CD4-positive, alpha-beta T cell treated with Interleukin-1 beta for 1 hour (primary cell): ENCODE data around the gene TTYH3.

Experiments
- DNase-seq, 2 donors: peaks; one replicate each; pipeline ENCODE4 v3.0.0-alpha.2; 2020 to 2022

Gene TTYH3

DNA sequence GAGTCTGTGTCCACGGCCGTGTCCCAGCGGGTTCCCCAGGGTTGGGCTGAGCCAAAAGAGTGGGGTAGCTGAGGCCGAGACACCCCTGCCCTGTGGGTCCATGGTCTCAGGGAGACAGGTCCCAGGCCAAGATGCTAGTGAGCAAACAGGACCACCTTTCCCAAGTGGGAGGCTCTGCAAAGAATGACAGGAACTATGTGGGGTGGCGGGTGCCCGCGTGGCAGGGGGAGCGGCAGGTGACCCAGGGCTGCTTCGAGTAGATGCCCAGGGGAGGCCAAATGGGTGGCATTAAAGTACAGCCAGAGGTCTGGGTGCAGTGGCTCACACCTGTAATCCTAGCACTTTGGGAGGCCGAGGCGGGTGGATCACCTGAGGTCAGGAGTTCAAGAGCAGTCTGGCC lies 18.2 kb downstream of the TTYH3 start:
- no peak for DNase-seq

DNA sequence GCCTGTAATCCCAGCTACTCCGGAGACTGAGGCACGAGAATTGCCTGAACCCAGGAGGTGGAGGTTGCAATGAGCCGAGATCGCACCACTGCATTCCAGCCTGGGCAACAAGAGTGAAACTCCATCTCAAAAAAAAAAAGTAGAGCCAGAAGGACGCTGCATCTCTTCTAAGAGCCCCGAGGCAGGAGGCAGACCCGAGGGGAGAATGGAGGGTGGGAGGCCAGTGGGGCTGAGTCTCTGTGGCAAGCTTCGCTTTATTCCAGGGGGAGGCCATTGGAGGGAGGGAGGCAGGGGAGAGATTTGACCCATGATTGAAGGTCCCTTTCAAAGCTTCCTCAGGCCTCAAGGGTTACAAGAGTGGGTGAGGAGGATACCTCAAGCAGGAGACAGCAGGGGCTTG lies 18.7 kb downstream of the TTYH3 start:
- DNase-seq = no peak

DNA sequence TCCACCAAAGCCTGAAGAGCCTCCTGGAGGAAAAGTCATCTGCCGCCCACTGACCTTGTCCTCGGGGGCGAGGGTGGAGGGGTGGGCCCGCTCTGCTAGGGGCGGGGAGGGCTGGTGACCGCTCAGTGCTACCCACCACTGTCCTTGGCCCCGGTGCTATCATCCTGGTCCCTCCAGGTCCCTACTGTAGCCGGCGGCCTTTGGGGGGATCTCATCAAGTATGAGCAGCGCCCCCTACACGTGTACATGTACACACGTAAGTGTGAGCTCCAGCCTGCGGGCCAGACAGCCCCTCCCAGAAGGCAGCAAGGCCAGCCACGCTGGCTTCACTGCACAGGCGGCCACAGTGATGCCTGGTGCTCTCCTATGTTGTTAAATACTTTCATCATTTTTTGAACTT lies 19.6 kb downstream of the TTYH3 start:
- DNase-seq = no peak

DNA sequence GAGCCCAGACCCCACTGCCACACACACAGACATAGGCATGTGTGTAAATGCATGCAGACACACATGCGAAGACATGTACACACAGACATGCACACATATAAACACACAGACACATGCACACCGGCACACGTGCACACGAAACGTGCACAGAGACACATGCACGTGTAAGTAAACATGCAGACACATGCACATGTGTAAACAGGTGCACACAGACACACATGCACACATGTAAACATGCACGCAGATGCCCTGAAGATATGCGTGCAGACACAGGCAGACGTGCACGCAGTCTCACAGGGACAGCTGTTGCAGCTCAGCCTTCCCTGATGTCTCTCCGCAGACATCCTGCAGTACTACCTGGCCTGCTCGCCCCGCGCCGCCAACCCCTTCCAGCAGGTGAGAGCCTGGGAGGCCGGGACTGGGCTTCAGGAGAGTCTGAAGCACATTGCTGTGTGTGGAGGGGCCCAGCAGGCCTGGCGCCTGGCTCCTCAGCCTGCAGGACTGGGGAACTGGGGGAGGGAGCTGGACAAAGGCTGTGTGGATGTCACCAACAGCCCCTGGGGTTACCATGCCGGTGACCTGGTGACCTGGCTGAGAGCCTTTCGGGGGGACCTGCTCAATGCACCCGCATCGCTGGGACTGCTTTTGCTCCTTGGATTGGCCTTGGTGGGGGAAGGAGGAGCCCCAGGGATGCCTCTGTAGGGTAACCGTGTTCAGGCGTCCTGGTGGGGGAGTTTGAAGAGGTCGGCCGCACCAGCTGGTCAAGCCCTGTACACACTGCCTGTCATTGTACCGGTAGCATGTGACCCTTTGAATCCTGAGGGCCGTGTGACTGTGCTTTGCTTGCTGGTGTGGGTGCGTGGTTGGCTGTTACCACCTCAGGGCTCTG lies 20.3 kb downstream of the TTYH3 start:
- no peak for DNase-seq

DNA sequence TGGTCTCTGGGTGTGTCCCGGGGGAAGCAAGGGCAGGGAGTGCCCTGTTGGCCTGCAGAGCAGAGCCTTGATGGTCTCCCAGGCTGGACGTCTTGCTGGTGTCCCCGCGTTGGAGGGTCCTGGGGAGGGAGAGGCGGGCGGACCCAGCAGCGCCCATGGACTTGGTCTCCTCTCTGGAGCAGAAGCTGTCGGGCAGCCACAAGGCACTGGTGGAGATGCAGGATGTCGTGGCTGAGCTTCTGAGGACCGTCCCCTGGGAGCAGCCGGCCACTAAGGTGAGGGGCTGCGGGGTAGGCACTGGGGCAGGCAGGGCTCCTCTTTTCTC lies 20.9 kb downstream of the TTYH3 start:
- no peak for DNase-seq

DNA sequence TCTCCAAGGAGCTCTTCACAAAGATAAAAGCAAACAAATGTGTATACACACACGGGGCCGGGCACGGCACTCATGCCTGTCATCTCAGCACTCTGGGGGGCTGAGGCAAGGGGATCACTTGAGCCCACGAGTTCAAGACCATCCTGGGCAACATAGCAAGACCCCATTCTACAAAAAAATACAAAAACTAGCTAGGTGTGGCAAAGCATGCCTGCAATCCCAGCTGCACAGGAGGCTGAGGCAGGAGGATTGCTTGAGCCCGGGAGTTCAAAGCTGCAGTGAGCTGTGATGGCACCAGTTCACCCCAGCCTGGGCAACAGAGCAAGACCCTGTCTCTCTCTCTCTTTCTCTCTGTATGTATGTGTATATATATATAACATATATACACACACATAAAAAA lies 22.3 kb downstream of the TTYH3 start:
- DNase-seq = no peak

DNA sequence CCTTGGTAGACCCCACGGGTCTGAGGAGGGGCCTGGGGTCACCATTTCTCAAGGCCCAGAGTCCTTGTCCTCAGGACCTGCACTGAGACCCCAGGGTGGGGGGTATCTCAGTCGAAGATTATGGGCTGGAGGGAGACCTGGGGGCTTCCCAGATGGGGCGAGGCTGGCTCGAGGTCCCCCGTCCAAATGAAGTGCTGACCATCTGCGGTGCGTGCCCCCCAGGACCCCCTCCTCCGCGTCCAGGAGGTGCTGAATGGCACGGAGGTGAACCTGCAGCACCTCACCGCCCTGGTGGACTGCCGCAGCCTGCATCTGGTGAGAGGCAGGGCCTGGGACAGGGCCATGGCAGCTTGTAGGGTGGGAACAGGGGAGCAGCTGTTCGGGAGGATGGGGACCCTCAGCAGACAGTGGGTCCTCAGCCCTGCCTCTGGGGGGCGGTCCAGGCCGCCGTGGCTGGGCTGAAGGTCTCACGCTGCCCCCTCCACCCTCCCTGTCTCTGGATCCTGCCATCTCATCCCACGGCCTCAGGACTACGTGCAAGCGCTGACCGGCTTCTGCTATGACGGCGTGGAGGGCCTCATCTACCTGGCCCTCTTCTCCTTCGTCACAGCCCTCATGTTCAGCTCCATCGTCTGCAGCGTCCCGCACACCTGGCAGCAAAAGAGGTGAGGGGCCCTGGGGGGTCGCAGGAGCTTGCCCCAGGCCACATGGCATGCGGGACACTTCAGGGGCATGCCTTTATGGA lies 24.3 kb downstream of the TTYH3 start:
- no peak for DNase-seq

DNA sequence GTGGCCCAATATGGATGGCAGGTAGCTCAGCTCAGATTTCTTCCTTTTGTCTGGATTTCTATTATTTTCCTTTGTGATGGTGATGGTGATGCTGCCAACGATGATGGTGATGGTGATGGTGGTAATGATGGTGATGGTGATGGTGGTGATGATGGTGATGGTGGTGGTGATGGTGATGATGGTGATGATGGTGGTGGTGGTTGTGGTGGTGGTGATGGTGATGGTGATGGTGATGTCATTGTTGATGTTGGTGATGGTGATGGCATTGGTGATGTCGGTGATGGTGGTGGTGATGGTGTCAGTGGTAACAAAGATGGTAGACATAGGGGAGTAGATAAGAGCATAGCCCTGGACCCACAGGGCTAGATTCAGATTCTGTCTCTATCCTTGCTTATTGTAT lies 25.4 kb downstream of the TTYH3 start:
- DNase-seq = no peak

DNA sequence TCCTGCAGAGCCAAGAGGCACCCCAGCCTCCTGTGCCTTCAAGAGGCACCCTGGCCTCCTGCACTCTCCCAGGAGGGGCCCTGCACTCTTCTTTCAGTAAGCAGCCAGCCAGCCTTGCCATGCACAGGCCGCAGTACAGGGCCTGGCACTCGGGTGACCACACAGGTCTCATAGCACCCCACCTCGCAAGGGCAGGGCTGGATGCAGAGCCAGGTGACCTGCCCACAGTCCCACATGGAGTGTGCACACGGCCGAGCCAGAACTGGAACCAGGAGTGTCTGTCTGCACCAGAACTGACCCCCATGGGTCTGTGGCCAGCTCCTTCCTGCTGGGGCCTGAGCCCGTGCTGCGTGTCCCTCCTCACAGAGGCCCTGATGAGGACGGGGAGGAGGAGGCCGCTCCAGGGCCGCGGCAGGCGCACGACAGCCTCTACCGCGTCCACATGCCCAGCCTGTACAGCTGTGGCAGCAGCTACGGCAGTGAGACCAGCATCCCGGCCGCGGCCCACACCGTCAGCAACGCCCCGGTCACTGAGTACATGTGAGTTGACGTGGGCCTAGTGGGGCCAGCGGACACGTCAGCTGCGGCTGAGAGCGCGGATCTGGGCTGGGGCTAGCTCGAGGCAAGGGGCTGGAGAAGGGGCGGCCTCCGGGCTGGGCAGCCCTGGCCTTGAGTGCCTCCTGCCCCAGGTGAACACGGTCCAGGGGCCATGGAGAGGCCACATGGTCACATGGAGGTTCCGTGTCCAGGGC lies 26.3 kb downstream of the TTYH3 start:
- DNase-seq = no peak

DNA sequence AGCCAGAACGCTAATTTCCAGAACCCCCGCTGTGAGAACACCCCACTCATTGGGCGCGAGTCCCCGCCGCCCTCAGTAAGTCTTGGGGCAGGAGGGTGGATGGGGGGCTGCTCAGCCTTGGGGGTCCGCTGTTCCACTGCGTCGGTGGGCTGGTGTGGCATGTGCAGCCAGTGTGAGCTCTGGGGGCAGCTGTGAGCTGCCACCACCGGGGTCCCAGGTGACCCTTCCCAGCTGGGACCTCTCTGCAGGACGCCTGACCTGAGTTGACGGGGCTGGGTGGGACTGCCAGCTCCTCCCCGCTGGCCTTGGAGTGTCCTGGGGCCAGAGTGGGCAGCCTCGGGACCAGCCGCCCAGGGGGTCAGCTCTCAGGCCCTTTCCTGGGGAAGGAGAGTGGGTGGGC lies 27.2 kb downstream of the TTYH3 start:
- DNase-seq = no peak

DNA sequence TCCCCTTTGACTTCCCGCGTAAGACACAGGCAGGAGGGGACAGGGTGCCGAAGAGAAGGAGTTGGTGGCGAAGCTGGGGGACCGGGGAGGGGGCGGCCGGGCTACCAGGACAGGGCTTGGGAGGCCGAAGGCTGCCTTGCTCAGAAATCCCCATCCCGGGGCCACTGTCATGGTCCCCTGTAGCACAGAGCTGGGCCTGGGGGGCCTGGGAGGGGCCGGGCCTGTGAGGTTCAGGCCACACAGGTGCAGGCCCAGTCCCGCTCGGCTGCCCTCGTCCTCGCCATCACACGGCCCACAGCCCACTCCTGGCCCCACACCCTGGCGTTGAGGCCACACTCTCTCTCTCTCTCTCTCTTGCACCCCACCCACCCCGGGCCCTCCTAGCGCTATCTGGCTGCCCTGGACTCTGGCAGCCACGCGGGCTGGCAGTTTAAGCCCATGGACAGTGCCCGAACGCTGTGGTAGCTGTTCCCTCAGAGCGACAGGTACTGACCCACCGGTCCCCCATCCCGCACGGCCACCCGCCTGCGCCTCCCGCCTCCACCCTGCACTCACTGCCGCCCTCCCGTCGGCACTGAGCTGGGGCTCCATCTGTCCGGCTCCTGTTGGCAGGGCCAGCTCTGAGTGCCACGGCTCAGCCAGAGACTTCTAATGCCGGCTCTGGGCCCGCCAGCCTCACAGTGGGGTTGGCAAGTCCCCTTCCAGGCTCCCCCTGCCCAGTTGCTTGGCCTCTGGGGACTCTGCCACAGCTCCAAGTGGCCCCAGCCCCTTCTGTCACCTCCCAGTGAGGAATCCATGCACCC lies 28.0 kb downstream of the TTYH3 start:
- DNase-seq = no peak

DNA sequence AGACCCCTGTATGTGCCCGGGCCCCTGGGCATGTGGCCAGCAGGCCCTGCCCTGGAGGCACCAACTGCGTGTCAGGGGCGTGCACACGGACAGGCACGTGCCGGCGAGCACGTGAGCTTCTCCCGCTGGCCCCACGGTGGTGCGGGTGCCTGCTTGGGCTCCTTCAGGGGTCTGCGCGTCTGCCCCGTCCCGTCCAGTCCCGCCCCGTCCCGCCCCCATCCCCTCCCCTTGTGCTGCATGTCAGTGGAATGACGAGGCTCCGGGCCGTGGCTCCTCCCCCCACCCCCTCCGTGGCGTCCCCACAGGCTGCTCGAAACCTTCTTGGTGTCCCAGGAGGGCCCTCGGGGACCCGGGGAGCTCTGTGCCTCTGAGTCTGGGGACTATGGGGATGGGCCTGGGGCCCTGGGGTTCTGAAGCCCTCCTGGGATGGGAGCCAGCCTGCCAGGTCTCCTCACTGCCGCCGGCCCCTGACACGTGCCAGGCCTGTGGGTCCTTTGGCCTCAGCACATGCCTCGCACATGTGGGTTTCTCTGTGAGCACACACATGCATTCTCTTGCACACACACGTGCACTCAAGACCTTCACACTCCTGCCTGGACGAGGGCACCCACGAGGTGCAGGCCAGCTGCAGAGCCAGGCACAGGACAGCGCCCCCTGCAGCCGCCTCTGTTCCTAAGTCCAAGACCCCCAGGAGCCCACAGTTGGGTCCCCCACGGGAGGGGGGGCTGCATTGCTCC lies 28.7 kb downstream of the TTYH3 start:
- no peak for DNase-seq

DNA sequence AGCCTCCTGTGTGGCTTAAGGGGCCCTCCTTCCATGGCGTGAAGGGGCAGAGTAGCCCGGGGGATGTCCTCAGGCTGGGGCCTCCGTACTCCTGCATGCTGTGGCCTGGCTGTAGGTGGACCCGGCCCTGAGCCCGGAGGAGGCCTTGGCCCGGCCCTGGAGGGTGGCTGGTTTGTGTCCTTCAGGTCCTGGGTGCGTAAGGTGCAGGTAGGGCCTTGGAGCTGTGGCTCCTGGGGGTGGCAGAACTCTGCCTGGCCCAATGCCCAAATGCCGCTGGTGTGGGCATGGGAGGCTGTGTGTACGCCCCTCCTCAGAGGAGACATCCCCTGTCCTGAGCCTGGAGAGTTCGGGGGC lies 29.3 kb downstream of the TTYH3 start:
- no peak for DNase-seq

DNA sequence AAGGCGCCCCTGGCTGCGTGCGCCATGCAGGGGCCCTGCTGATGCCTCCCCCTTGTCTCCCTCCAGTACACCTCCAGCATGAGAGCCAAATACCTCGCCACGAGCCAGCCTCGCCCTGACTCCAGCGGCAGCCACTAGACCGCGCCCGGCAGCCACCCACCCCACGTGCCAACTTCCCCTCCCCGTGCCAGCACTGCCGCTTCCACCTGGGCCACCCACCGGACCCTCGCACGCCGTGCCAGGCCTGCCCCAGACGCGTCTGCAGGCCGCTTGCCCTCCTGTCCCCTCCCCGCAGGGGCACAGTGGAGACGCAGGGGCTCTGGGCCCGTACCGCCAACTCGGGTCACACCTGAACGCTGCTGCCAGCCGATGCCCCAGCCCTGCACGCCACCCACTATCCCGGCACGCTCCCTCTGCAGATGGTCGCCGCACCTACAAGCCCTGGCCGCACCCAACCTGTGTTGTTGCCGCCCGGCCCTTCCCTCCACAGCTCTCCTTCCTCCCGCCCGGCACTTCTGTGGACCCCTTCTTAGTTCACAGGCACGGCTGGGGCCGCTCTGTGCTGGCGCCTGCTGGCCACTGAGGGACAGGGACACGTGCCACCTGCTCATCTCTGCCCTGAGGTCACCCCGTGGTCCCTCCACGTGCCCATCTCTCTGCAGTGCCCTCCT lies 30.0 kb downstream of the TTYH3 start:
- no peak for DNase-seq

DNA sequence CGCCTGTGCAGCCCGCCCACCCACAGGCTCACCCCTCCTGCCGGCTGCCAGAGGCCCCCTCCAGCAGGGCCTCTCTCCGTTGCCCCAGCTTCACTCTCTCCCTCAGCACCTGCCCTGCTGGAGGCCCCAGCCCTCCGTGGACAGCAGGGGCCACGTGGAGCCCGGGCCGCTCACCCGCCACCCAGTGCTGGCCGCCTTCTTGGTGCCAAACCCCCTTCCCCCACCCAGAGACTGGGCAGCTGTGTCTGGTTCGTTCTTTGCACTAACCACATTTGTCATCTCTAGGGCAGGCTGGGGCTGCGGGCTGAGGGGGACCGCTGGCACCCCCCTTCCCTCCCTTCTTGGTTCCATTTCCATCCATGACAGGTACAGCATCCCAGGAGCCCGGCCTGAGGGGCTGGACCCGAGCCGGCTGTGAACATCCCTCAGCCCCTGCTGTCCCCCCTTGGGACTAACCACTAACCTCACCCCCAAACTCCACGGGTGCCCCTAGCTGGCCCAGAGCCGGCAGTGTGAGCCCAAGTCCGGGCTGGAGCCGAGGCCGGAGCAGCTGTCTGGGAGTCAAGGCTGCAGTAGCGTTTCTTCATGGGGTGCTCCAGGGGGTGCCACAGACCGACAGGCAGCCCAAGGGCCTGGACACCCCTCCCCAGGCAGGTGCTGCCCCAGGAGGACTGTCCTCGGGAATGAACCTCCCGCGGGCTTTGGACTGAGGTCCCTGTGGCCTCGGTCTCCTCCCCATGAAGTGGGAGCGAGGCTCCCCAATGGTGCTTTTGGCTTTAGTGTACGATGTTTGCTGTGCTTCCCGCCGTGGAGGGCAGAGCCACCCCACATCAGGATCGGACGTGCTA lies 30.7 kb downstream of the TTYH3 start:
- DNase-seq = no peak

DNA sequence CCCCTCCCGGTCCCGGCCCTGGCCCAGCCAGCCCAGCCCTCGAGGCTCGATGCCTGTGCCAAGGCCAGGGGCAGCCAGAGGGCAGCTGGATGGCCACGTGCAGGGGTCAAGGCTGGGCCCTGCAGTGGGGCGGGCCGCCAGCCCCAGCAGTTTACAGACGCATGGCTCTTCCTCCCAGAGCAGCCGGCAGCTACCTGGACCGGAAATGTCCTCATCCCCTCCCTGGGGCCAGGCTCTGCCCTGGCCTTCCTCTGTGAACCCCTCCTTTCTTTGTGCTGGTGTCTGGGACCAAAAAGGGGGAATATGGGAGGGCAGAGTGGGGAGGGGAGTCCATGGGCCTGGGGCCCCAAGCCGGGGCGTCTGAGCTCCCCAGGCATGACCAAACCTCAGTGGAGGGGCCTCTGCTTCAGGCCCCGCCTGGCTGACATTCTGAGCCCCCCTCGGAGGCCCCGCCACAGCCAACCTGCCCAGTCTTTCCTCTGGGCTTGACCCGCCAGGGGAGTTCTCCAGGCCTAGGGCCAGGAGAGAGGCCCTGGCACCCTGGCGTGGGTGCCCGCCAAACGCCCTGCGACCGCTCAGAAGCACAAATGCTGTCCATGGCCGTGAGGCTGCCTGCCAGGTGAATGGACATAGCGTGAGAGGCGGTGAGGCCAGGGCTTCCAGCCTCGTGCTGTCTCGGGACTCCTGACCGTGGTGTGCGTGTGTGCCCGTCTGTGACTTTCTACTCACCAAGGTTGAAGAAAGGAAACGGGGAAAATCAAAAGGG lies 31.5 kb downstream of the TTYH3 start:
- DNase-seq = no peak

DNA sequence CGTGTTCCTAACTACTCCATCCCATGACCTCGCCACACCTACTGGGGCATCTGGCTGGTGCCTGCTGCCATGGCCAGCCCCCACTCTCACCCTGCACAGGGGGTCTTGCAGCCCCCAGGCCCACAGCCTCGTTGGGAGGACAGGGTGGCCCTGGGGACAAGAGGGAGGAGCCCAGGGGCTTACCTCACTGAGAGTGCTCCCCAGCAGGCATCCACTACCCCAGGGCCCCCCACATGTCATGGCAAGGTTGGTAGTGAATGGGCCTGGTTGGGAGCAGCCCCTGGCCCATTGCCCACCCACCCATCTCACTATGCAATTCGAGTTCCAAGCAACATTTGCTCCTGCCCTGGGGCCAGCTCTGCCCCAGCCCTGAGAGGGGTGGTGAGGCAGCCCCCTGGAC lies 32.2 kb downstream of the TTYH3 start:
- no peak for DNase-seq

DNA sequence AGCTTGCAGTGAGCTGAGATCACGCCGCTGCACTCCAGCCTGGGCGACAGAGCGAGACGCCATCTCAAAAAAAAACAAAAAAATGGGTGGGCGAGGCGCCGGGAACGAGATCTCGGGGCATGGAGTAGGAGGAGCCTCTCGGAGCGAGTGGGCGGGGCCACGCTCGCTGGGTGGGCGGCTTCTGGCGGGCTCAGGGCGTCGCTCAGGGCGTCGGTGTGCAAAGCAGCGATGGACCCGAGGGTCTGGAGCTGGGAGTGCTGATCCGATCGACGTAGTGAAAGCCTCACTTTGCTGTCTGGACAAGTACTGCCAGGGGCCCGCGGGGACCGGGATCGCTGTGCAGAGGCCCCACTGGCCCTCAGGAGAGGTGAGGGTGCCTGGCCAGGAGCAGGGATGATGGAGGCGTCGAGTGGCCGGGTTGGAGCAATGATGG lies 33.6 kb downstream of the TTYH3 start:
- DNase-seq = no peak

DNA sequence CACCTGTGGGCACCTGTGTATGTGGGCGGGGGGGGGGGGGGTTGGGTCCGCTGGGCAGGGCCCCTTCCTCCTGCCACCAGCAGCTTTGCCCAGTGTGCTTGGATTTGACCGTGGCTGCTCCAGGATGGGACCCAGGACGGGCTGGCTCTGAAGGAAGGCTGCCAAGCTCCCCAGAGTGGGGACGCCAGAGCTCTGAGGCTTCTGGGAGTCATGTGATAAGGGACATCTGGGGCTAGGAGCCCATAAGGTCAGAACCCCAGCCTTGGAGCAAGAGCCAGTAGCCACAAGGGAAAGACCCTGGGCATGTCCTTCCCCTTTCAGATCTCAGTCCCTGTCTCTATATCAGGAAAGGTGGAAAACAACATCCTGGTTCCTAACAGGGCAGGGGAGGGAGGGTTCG lies 34.4 kb downstream of the TTYH3 start:
- no peak for DNase-seq
